Stimulated activated memory B cell treated with anti-CD40 and anti-IgM and Interleukin-4, amounts not matched to agents 10 μg/mL and 1 μg/mL and 100 μg/mL, for 72 hours (primary cell): Measurements from ENCODE around the gene KDM4B.
"Not testable (repeated sequence)": the region's sequence is repeated elsewhere in the genome, so short reads cannot be mapped to it uniquely, and the experiment has no call there.

ENCODE experiments used
- ATAC-seq: fragments of 150-1000 bp; cut with Tn5 transposase; 2 replicates; pipeline ENCODE4 v1.10.0; 2021
- H3K27ac Mint-ChIP-seq: one replicate; pipeline ENCODE4 v1.8.0; 2022; ENCODE audit warnings: mild to moderate bottlenecking, mixed read lengths
- H3K27me3 Mint-ChIP-seq: one replicate; pipeline ENCODE4 v1.8.0; 2022; ENCODE audit warnings: mixed read lengths
- H3K36me3 Mint-ChIP-seq: one replicate; pipeline ENCODE4 v1.8.0; 2022; ENCODE audit warnings: mixed read lengths
- H3K4me1 Mint-ChIP-seq: one replicate; pipeline ENCODE4 v1.8.0; 2022; ENCODE audit warnings: mixed read lengths
- H3K4me3 Mint-ChIP-seq: one replicate; pipeline ENCODE4 v1.8.0; 2022; ENCODE audit warnings: mild to moderate bottlenecking, moderate library complexity, mixed read lengths
- H3K9me3 Mint-ChIP-seq: one replicate; pipeline ENCODE4 v1.8.0; 2022; ENCODE audit warnings: mixed read lengths

The KDM4B gene

DNA sequence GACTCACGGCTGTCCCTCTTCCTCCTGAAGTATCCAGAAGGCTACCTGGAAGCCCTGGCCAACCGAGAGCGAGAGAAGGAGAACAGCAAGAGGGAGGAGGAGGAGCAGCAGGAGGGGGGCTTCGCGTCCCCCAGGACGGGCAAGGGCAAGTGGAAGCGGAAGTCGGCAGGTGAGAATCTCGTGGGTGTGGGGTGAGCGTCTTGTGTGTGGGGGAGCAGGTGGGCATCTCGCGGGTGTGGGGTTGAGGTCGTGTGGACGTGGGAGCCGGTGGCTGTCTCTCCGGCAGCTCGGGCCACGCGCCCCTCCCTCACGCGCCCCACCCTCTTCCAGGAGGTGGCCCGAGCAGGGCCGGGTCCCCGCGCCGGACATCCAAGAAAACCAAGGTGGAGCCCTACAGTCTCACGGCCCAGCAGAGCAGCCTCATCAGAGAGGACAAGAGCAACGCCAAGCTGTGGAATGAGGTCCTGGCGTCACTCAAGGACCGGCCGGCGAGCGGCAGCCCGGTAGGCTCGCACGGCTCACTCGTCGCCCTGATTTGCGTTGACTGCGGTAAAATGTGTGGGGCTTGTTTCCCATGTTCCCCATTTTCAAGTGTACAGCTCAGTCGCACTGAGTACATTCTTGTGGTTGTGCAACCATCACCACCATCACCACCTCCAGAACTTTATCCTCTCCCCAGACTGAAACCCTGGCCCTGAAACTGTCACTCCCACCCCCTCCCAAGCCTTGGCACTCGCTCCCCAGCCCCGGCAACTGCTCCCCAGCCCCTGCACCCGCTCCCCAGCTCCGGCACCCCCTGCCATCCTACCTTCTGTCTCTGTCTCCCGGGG lies 14.4 kb upstream of the KDM4B start:
- not testable (repeated sequence) for H3K27ac Mint-ChIP-seq, H3K9me3 Mint-ChIP-seq, H3K27me3 Mint-ChIP-seq, H3K4me3 Mint-ChIP-seq, H3K4me1 Mint-ChIP-seq
- peaks cover 14% of the 10 kb centered on the region for H3K36me3 Mint-ChIP-seq
- ATAC-seq, result peak; percentile 35

DNA sequence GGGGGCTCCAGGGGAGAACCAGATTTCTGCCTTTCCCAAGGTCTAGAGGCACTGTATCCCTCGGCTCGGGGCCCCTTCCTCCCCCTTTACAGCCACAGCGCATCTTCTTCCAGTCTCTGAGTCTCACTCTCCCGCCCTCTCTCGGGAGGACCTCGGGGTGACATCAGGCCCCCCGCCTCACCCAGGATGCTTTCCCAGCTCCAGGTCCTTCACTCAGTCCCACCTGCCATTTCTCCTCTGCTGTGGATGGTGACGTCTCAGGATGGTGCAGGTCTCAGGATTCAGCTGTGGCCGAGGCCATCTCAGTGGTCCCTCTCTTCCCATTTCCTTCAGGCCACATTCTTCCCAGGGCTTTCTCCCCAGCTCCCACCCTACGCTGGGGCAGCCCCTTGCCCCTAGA lies 13.6 kb upstream of the KDM4B start:
- Mint-ChIP-seq H3K27me3 (no peaks in the 10 kb centered on the region), H3K27ac (no peak overlapping the region), H3K4me1 (peaks cover 6% of the 10 kb centered on the region), H3K9me3 (no peaks in the 10 kb centered on the region), H3K4me3 (no peak overlapping the region), H3K36me3 (peaks cover 14% of the 10 kb centered on the region)
- ATAC-seq, result no peak

DNA sequence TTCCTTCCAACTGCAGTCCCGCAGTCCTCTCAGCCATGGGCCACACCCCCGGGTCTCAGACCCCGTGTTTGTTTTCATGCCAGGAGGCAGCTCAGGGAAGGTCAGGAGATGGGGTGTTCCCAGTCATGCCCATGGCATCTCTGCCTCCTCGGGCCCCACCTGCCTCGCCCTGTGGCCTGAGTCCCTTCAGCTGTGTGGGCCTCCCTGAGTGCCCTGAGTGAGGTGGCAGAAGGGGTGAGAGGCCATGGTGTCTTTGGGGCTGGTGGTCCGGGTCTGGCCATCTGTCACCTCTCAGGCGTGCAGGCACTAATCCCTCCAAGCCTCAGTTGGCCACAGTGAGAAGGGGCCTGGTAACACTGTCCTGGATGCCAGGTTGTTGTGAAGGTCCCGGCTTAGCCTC lies 10.9 kb upstream of the KDM4B start:
- ATAC-seq, result no peak
- Mint-ChIP-seq H3K9me3 (no peaks in the 10 kb centered on the region), H3K27me3 (no peaks in the 10 kb centered on the region), H3K36me3 (peaks cover 8% of the 10 kb centered on the region), H3K4me1 (peaks cover 6% of the 10 kb centered on the region), H3K27ac (no peak overlapping the region), H3K4me3 (no peak overlapping the region)

DNA sequence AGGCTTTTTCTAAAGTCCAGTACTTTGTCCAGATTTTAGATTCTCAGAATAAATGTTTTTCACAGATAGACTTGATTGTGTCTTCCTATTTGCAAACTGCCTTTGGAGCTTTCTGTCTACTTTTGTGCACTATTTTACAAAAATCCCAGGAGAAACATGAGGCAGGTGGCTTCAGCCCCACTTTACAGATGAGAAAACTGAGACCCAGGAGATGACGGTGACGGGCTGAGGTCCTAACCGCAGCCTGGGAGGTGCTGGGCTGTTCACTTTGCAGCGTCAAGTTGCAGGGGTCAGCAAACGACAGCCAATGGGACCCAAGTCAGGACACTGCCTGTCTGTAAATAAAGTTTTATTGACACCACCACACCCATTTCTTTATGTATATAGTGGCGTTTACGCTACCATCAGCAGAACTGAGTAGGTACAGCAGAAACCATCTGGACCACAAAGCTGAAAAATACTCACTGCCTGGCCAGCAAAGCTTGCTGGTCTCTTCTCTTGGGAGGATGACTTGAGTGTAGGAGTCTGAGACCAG lies 6.8 kb upstream of the KDM4B start:
- Mint-ChIP-seq H3K9me3 (no peaks in the 10 kb centered on the region), H3K27ac (no peak overlapping the region), H3K4me3 (no peak overlapping the region), H3K27me3 (no peaks in the 10 kb centered on the region), H3K4me1 (peaks cover 6% of the 10 kb centered on the region), H3K36me3 (no peaks in the 10 kb centered on the region)
- ATAC-seq, result no peak

DNA sequence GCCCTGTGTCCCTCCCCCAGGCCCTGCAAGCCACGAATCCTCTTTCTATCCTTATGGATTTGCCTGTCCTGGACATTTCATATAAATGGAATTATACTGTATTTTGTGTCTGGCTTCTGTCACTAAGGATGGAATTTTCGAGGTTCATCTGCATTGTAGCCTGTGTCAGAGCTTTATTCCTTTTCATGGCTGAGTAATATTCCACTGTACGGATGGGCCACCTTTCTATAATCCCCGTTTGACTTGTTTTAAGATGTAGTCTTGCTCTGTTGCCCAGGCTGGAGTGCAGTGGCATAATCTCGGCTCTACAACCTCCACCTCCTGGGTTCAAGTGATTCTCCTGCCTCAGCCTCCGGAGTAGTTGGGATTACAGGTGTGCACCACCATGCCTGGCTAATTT lies 3.9 kb upstream of the KDM4B start:
- Mint-ChIP-seq H3K9me3 (no peaks in the 10 kb centered on the region), H3K4me1 (peaks cover 11% of the 10 kb centered on the region), H3K27ac (no peak overlapping the region), H3K4me3 (no peak overlapping the region), H3K36me3 (no peaks in the 10 kb centered on the region), H3K27me3 (no peaks in the 10 kb centered on the region)
- no peak for ATAC-seq

DNA sequence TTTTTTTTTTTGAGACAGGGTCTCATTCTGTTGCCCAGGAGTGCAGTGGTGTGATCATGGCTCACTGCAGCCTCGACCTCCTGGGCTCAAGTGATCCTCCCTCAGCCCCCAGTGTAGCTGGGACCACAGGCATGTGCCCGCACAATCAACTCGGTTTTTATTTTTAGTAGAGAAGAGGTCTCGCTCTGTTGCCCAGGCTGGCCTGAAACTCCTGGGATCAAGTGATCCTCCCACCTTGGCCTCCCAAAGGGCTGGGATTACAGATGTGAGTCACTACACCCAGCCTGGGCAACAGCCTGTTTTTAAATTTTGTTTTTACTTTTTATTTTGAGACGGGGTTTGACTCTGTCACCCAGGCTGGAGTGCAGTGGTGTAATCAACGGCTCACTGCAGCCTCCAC lies 2.3 kb upstream of the KDM4B start:
- H3K4me1 Mint-ChIP-seq, result peaks cover 27% of the 10 kb centered on the region
- peaks cover 6% of the 10 kb centered on the region for H3K36me3 Mint-ChIP-seq
- H3K9me3 Mint-ChIP-seq, result no peaks in the 10 kb centered on the region
- no peak overlapping the region for H3K27ac Mint-ChIP-seq
- H3K27me3 Mint-ChIP-seq, result no peaks in the 10 kb centered on the region
- no peak overlapping the region for H3K4me3 Mint-ChIP-seq
- no peak for ATAC-seq

DNA sequence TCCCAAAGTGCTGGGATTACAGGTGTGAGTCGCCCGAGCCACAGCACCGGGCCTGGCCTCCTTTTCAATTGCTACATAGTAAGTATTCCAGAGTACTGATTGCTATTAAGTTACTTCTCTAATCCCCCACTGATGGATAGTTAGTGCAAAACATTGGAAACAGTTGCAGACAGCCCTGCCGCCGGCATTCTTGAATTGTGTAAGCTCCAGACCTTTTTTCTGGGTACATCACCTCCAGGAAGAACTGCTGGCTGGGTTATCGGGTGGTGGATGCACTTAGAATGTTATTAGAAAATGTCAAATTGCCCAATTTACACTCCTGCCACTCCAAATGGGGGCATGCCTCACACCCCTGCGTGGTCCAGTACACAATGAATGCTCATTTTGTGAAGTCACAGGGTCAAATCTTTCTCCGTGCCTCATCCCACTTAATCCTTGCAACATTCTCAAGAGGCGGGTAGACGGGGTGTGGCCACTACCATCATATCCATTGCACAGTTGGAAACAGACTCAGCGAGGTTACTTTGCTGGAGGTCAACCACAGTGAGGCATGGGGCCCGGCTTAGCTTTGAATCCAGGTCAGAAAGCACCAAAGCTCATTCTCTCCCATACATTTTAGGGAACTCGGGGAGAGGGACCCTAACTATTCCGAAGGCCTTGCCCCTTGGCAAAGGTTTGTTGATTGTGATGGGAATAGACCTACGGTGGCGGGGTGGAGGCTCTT lies 1.0 kb upstream of the KDM4B start:
- Mint-ChIP-seq H3K9me3 (no peaks in the 10 kb centered on the region), H3K36me3 (peaks cover 6% of the 10 kb centered on the region), H3K4me1 (peaks cover 40% of the 10 kb centered on the region), H3K4me3 (peak overlapping the region; percentile 81), H3K27ac (peak overlapping the region; percentile 83), H3K27me3 (no peaks in the 10 kb centered on the region)
- ATAC-seq, result no peak

DNA sequence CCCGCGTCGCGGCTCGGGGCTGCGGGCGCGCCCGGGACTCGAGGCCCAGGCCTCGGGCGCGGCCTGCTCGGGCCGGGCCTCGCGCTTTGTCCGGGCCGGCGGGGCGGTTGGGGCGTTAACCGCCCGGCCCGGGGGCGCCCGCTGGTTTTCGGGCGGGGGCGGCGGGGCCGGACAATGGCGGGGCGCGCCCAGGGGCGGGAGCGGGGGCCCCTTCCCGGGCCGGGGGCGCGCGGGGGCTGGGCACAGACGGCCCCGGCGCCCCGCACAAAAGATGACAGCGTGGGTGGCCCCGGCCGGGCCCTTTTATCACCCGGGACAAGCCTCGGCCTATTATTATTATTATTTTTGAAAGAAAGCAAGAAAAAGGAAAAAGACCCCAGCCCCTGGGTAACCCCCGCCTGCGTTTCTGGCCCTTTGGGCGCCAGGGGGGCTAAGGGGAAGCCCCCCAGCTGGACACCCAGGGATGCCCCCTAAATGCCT lies 419 bp downstream of the KDM4B start:
- H3K27ac Mint-ChIP-seq, result peak overlapping the region; percentile 83
- no peaks in the 10 kb centered on the region for H3K9me3 Mint-ChIP-seq
- H3K4me3 Mint-ChIP-seq, result peak overlapping the region; percentile 91
- peaks cover 6% of the 10 kb centered on the region for H3K36me3 Mint-ChIP-seq
- peaks cover 44% of the 10 kb centered on the region for H3K4me1 Mint-ChIP-seq
- ATAC-seq, result no peak
- no peaks in the 10 kb centered on the region for H3K27me3 Mint-ChIP-seq

DNA sequence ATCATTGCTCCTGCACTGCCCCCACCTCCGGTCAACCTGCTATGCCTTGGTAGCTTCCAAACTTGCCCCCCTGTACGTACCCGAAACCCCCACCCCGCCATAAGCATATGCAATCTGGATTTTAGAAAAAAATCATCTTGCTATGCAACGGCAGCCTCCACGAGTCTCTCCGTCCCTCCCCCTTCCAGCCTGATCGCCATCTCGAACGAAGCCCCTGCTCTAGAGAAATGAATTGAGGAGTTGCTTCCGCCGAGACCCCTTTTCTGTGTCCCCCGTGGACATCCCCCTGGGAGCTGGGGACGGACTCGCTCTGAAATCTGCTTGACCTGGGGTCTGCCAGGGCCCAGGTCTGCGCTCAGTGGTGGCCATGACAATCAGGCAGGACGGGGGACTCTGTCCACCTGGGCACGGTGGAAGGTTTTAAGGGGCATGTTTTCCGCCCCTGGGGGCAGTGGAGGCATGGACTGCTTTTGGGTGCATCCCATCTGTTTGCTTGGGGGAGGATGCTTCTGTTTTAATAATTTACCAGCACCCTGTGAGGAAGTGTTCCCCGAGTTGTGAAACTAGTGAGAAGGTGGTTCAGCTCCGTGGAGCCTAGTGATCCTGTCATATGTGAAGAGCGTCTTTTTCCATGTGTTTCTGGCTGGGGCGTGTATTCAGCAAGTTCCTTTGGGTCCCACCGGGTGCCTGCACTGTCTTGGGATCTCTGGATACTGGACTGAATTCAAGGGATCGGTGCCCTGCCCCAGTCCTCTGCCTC lies 1.0 kb downstream of the KDM4B start:
- H3K27me3 Mint-ChIP-seq, result no peaks in the 10 kb centered on the region
- no peak for ATAC-seq
- peaks cover 50% of the 10 kb centered on the region for H3K4me1 Mint-ChIP-seq
- no peaks in the 10 kb centered on the region for H3K9me3 Mint-ChIP-seq
- peak overlapping the region; percentile 91 for H3K4me3 Mint-ChIP-seq
- H3K36me3 Mint-ChIP-seq, result peaks cover 12% of the 10 kb centered on the region
- peak overlapping the region; percentile 82 for H3K27ac Mint-ChIP-seq

DNA sequence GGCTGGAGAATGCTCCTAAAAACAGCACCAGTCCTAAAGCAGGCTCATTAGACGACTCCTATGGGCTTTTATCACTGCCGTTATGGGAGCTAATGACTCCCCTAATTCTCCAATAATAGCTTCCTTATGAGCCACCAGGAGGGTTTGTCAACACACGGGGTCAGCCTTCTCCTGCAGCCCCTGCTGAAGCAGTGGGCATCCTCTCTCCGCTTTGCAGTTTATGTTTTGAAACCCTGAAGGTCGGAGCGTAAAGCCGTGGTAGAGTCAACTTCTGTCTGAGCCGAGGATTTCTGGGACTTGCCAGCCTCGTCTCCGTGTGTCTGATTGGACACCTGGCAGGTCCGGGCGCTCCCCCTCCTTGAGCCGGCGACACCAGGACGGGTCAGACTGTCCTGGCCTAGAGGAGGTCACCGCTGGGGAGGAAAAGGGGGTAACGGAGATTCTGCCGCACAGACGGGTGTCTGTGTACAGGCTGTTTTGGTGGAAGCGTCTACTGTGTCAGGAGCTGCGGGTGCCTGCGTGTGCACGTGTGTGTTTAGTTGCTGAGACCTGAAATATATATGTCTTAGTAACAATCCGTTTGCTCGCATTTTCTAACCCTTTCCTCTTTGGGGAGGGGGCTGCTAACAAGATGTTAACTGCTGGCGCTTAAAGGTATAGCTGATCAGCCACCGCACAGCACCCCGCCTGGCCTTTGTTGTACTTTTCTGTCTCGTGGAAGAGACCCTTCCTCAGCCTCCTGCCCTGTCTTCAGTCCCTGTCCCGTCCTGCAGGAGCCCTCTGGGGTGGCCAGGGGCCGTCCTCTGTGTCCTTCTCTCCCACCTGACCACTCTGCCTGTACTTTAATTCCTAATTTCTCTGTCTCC lies 1.9 kb downstream of the KDM4B start:
- Mint-ChIP-seq H3K27ac (peak overlapping the region; percentile 82), H3K4me1 (peaks cover 54% of the 10 kb centered on the region), H3K27me3 (no peaks in the 10 kb centered on the region), H3K9me3 (no peaks in the 10 kb centered on the region), H3K36me3 (peaks cover 16% of the 10 kb centered on the region), H3K4me3 (peak overlapping the region; percentile 91)
- ATAC-seq, result no peak

DNA sequence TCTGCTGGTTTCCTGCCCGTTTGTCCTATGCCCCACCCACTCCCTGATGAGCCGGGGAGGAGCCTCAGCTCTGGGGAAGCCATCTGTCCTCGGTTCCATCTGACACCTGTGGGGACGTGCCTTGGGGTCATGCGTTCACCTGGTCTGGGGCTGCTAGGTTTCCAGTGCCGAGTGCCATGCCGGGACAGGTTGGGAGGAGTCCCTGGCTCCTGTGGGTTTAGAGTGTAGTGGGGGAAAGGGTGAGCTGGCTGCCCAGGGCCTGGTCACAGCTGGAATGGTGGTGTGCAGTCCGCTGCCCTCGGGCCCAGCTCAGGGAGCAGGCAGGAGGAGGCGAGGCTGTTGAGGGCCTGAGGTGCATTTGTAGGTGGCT lies 2.5 kb downstream of the KDM4B start:
- H3K27ac Mint-ChIP-seq, result peak overlapping the region; percentile 82

DNA sequence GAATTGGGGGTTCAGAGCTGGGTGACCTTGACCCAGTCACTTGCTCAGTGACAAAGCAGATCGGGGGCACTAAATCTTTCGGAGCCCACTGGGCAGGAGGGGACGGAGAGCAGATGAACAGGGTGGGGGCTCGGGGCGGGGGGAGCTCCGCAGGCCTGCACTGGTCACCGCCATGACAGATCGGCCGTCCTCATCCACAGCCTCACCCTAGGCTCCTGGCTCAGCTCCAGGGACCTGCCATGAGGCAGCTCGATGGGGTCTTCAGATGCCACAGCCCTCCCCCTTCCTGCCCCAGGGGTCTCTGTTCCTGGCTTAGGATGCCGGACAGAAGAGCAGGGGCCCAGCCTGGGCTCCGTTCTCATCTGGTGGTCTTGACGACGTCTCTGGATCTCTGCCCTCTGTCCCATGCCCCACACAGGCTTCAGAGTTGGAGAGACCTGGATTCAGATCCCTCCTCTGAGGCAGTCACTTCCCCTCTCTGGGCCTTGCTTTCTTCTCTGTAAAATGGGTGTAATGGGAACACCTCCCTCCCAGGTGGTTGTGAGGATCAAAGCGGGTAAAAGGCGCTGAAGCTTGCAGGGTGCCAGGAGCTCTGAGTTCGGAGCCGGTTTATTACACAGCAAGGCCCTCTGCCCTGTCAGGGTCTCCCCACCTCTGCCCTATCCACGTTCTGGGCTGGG lies 3.0 kb downstream of the KDM4B start:
- ATAC-seq, result no peak
- Mint-ChIP-seq H3K27me3 (no peaks in the 10 kb centered on the region), H3K4me3 (peak overlapping the region; percentile 48), H3K9me3 (no peaks in the 10 kb centered on the region), H3K36me3 (peaks cover 25% of the 10 kb centered on the region), H3K27ac (peak overlapping the region; percentile 82), H3K4me1 (peaks cover 64% of the 10 kb centered on the region)

More for the DNA sequence above, 2.5 kb downstream of the KDM4B start:
- H3K4me1 Mint-ChIP-seq, result peaks cover 59% of the 10 kb centered on the region
- no peaks in the 10 kb centered on the region for H3K27me3 Mint-ChIP-seq
- H3K36me3 Mint-ChIP-seq, result peaks cover 20% of the 10 kb centered on the region
- H3K9me3 Mint-ChIP-seq, result no peaks in the 10 kb centered on the region
- ATAC-seq, result no peak
- peak overlapping the region; percentile 55 for H3K4me3 Mint-ChIP-seq

DNA sequence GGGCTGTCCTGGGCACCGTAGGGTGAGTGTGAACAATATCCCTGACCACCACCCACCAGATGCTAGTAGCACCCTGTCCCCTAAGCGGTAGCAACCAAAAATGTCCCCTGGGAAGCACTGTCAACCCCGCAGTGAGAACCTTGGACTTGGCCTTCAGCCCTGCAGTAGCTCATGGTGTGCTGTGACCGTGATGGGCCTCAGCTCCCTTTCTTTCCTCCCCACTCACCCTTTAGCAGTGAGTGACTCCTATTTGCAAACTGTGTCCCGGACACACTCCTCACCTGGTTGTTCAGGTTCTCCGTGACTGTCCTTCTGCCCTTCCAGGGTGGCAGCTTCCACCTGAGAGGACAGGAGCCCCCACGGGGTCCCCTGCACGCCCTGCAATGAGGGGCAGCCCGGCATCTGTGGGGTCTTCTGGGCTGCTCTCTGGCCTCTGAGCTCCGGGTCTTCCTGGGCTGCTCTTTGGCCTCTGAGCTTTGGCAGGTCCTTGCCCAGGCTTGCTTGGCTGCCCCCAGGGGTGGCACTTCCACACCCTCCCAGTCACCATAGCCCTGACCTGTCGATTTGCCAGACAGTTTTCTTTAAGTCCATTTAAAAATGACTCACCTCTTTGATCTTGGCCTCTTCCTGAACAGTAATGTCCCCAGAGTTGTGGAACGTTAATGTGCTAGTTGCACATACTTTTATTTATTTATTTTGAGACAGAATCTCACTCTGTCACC lies 3.8 kb downstream of the KDM4B start:
- no peak overlapping the region for H3K27ac Mint-ChIP-seq
- ATAC-seq, result no peak
- H3K36me3 Mint-ChIP-seq, result peaks cover 32% of the 10 kb centered on the region
- no peaks in the 10 kb centered on the region for H3K9me3 Mint-ChIP-seq
- H3K4me3 Mint-ChIP-seq, result no peak overlapping the region
- no peaks in the 10 kb centered on the region for H3K27me3 Mint-ChIP-seq
- H3K4me1 Mint-ChIP-seq, result peaks cover 71% of the 10 kb centered on the region
